H54 (cell line): ENCODE results near the gene TCEANC2.
A peak's percentile ranks its signal among the peaks of the same experiment; 100 is the strongest.
"Not testable (repeated sequence)": the region's sequence is repeated elsewhere in the genome, so short reads cannot be mapped to it uniquely, and the experiment has no call there.

Source experiments
- DNase-seq: peaks from one replicate; pipeline ENCODE4 v3.0.0; 2011; ENCODE audit warnings: low spot score, mixed read lengths; ENCODE audit not compliant: insufficient read length
- FAIRE-seq: peaks from 3 replicates; lab custom pipeline; 2011; peaks lifted over from hg19 to GRCh38; lab: Jason Lieb, UNC
- POLR2A ChIP-seq: IDR thresholded peaks from 2 replicates; pipeline ENCODE4 v1.6.1; 2011; ENCODE audit warnings: low read depth, mild to moderate bottlenecking, low read length

TCEANC2 gene

DNA sequence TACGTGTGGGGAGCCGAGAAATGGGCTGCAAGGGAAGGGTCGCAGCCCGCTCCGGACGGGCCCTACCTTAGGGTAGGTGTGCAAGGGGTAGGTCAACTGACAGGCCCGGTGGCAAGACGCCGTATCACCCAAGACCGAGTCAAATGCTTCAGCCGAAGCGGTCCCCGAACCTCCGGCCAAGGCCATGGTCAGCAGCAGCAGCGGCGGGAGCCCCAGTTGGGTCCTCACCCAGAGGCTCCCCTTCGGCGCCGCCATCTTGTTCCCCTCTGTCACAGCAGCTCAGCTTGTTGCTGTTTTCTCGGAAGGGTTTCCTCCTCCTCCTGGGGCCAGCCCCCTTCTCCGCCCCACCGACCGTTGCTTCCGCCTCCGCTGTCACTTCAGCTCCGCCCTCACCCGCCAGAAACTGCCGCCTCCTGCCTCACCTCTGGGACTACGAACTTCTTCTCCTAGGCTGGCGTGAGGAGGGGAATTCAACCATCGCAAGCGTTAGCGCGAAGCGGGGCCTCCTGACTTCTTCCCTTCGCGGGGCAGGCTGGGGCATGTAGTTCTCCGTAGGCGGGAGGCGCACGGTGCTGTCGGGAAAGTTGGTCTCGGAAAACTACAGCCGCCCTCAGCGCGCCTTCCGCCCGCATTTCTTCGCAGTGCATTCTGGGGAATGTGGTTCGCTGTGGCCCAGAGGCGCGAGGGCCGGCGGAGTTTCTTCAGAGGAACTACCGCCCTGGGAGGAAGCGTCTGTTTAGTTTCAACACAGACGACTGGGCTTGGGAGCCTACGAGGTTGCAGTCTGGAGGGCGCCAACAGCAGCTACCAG, at the start of gene TCEANC2, which contains the start of gene TMEM59:
Gene TCEANC2 (plus strand): TSS at position 675 of the 811 bp plus-strand sequence. CDS start 815 bp downstream, outside the sequence.
Gene TMEM59 (minus strand): TSS at position 271 of the 811 bp plus-strand sequence. CDS start 16 bp downstream, at position 255.
- FAIRE-seq, result peak; percentile 86
- peak; percentile 56 for TF ChIP-seq POLR2A
- peak; percentile 86 for DNase-seq

DNA sequence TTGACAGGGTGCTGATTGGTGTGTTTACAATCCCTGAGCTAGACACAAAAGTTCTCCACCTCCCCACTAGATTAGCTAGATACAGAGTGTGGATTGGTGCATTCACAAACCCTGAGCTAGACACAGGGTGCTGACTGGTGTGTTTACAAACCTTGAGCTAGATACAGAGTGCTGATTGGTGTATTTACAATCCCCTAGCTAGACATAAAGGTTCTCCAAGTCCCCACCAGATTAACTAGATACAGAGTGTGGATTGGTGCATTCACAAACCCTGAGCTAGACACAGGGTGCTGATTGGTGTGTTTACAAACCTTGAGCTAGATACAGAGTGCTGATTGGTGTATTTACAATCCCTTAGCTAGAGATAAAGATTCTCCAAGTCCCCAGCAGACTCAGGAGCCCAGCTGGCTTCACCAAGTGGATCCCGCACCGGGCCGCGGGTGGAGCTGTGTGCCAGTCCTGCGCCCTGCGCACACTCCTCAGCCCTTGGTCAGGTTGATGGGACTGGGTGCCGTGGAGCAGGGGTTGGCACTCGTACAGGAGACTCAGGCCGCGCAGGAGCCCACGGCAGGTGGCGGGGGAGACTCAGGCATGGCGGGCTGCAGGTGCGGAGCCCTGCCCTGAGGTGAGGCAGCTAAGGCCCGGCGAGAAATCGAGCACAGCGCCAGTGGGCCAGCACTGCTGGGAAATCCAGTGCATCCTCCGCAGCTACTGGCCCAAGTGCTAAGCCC, 49.5 kb upstream of the TCEANC2 start:
- DNase-seq, FAIRE-seq: not testable (repeated sequence)

DNA sequence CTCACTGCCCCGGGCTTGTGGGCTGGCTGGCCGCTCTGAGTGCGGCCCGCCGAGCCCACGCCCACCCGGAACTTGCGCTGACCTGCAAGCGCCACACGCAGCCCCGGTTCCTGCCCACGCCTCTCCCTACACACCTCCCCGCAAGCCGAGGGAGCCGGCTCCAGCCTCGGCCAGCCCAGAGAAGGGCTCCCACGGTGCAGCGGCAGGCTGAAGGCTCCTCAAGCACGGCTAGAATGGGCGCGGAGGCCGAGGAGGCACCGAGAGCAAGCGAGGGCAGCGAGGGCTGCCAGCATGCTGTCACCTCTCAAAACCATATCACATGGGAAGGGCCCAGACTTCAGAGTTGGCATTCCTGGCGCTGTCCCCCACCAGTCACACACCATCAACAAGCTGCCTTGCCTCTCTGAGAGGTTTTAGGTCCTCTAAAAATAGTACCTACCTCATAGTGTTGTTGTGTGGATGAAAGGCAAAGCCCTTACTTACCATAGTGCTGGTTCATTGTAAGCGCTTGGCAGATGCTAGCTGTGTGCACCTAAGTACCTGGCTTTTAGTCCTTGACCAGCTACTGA, 48.8 kb upstream of the TCEANC2 start:
- FAIRE-seq (no peak), DNase-seq (no peak)
- TF ChIP-seq POLR2A, result no peak

DNA sequence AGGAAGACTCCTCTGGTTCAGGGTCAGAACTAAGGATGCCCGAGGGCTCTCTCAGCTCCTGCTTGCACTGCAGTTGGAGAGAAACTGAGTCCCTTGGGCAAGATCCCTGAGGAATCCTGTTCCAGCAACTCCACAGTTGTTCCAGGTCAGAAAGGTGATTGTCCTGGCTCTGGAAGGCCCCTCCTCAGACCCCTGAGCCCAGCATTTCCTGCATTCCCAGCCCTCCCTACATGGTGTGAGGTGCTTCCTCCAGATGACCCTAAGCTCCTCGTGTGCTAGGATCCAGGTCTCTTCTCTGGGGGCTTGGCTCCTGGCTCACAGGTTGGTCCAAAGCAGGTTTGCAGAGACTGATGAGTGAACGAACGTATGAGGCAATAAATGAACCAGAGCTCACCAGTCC, 46.9 kb upstream of the TCEANC2 start:
- no peak for TF ChIP-seq POLR2A
- FAIRE-seq, result no peak
- no peak for DNase-seq

DNA sequence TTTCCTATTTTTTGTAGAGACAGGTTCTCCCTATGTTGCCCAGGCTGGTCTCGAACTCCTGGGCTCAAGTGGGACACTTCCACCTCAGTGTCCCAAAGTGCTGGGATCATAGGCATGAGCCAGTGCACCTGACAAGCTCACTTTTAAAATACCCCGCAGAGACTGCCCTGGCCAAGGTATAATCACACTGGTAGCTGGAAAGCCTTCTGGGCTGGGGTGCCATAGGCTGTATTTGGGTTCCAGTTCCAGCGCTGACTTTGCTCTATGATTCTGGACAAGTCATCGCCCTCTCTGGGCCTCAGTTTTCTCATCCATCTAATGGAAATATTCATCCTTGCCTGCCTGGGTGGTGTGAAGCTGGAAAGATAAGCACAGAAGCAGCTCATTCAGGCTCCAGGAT, 45.8 kb upstream of the TCEANC2 start:
- no peak for TF ChIP-seq POLR2A
- DNase-seq, result no peak
- FAIRE-seq, result no peak

DNA sequence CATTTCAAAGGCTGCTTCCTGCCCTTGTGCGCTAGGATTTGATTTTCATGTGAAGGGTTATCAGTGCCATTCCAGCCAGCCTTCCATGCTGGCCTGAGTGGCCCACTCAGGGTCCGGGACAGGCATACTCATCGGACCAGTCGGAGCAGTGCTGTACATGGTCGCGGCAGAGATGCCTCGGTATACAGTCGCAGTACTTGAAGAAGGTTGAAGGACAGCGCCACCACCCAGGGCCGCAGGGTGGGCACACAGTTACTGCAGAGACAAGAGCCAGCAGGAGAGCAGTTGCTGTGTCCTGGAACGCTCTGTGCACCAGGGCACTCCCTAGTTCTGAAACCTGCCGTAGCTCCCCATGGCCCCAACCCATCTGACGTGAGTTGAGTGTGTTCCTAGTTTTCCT, 44.5 kb upstream of the TCEANC2 start:
- FAIRE-seq (no peak), DNase-seq (no peak)
- TF ChIP-seq POLR2A, result no peak

DNA sequence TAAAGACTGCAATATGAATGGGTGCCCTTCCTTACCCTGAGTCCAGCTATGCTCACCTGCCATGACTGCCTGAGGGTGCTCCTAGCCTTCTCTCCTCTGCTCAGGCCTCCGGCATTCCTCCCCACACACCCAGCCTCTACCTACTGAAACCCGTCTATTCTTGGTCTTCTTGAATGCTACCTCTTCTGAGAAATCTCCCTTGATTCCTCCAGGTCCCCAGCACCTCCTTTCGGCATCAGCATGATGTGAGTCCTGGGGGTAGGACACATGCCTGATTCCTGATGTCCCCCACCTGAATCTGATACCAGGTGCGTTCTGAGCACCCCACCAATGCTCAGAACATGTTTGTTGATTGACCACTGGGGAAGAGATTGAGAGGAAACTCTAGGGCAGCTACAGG, 44.0 kb upstream of the TCEANC2 start:
- FAIRE-seq (no peak), DNase-seq (no peak)
- no peak for TF ChIP-seq POLR2A

DNA sequence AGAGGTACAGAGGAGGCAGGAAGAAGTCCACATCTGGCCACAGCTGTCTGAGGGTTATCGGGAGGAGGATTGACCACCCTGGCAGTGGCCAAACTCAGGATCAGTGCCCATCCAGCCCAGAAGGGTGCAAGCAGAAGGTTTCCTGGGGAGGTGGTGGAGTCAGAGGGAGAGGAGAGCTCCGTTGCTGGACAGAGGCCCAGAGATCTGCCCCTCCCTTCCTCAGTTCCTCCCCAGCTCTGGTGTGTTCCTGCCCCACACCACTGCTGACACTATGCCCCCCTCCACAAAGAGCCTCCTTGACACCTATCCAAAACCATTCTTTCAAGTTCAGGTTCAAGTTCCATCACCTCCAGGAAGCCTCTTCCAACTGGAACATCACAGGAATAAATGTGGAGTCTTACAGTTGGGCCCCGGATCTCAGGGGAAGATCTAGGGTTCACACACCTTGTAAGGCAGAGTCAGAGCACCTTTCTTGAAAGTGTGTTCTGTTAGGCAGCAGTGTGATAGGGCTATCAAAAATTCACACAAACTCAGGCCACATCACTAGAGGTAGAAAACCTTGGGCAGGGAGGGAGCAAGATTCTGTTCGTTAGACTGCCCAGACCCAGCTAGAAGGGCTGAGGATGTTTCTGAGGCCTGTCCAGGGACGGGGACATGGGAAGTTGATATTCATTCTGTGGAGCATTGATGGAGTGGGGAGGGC, 42.8 kb upstream of the TCEANC2 start:
- FAIRE-seq (no peak), DNase-seq (no peak)
- TF ChIP-seq POLR2A, result no peak

DNA sequence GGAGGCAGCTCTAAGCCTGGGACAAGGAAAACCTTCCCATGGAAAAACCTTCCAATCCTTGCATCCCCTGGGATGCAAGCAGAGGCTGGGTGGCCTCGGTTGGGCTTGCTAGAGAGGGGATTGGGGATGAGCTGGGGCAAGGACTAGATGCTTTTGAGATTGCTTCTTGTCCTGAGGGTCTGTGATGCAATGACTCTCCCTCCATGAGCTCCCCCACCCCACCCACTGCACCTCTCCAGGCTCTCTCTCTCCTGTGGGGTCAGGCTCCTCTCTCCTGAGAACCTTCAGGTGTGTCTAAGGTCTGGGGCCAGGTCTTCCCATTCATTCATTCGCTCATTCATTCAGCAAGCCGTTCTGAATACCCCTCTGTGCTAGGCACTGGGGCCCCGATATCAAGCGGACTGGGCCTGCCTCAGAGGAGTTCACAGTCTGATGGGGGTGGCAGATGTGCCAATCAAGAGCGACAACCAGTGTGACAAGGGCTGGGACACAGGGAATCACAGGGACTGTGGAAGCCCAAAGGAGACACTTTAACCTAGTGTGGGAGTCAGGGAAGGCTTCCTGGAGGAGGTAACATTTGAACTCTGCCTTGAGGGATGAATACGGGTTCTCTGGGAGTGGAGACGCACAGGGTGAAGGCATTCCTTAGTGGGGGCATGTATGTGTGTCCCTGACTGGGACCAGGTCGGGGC, 41.9 kb upstream of the TCEANC2 start:
- no peak for TF ChIP-seq POLR2A
- DNase-seq (no peak), FAIRE-seq (no peak)

DNA sequence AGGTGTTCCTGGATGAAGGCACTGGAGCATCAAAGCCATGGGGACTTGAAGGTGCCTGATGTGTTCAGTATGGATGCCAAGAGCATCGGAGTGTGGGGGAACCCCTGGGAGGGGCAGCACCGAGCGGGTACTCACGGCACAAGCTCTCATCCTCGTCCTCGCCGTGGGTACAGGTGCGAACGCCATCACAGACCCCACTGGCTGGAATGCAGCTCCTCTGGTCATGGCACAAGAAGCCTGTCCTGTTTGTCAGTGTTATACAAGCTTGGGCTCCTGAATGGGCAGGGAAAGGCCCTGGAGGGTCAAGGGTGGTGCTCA, 41.4 kb upstream of the TCEANC2 start:
- DNase-seq (no peak), FAIRE-seq (no peak)
- TF ChIP-seq POLR2A, result no peak

DNA sequence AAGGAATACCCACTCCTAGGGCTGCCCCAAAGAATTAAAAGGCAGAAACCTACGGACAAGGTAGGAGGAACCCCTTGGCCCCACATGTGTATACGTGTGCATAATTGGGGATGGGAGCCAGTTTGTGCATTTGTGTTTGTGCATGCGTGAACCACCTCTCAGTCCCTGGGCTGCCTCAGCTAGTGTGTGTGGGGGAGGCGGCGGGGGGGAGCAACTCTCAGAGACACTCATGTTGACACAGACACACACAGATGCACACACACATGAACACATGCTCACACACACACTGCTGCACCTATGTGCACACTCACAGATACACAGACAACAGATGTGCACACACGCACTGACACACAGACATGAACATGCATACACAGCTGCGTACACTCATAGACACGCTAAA, 40.5 kb upstream of the TCEANC2 start:
- DNase-seq, result no peak
- no peak for FAIRE-seq
- TF ChIP-seq POLR2A, result no peak

DNA sequence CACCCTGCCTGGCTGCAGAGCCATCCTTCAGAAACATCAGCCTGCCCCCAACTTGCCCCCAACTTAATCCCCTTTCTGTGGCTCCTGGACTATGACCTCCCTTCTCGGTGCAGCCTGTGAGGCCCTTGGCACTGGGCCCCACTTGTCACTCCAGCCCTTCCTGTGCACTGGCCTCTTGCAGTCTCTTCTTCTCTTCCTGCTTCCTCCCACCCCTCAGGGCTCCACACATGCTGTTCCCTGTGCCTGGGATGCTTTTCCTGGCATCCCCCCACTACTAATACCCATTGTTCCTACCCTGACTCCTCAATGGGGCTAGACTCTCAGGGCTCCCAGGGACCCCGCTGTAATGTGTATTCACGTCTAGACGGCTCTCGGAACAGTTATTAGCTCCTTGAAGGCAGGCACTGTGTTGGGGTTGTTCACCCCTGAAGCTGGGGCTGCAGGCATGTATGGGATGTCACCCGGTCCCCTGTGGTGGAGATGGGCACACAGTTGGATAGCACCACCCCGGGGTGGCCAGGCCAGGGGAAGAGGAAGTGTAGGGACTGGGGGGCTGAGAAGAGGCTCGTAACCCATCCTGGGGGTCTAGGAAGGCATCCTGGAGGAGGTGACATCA, 39.9 kb upstream of the TCEANC2 start:
- no peak for DNase-seq

More for the DNA sequence above, 39.9 kb upstream of the TCEANC2 start:
- TF ChIP-seq POLR2A, result no peak
- FAIRE-seq, result no peak
